G401.6 (cell line): ENCODE measurements around the gene SMPD2.

Source experiments
- FAIRE-seq: peaks from 2 replicates; lab custom pipeline; 2012; peaks lifted over from hg19 to GRCh38; lab: Jason Lieb, UNC

SMPD2 gene

GRCh38 chr6:109440331-109441068 is at the start of gene SMPD2, which contains the start of gene PPIL6:
Gene SMPD2, plus strand, starts transcription at chr6:109440724. Its CDS starts 398 bp downstream, at chr6:109441122.
Gene PPIL6, minus strand, starts transcription at chr6:109440628. Its CDS starts 38 bp downstream, at chr6:109440590.
- no peak for FAIRE-seq

GRCh38 chr6:109393157-109393885 is 47.2 kb upstream of the SMPD2 start:
- FAIRE-seq = no peak

- FAIRE-seq = no peak
These were observed 46.6 kb upstream of the SMPD2 start for GRCh38 chr6:109393886-109394281.

GRCh38 chr6:109396046-109396718 is 44.3 kb upstream of the SMPD2 start:
- FAIRE-seq = no peak

GRCh38 chr6:109397020-109397419 is 43.5 kb upstream of the SMPD2 start:
- no peak for FAIRE-seq

- no peak for FAIRE-seq
These were observed 34.3 kb upstream of the SMPD2 start for GRCh38 chr6:109406196-109406595.

GRCh38 chr6:109411034-109411433 is 29.5 kb upstream of the SMPD2 start:
- no peak for FAIRE-seq

GRCh38 chr6:109417646-109418045 is 22.9 kb upstream of the SMPD2 start:
- FAIRE-seq = no peak

GRCh38 chr6:109420751-109421150 is 19.8 kb upstream of the SMPD2 start:
- FAIRE-seq = no peak

GRCh38 chr6:109421184-109421583 is 19.3 kb upstream of the SMPD2 start:
- no peak for FAIRE-seq

GRCh38 chr6:109424946-109425345 is 15.6 kb upstream of the SMPD2 start:
- FAIRE-seq = no peak

- no peak for FAIRE-seq
These were observed 11.5 kb upstream of the SMPD2 start for GRCh38 chr6:109428889-109429477.

- FAIRE-seq = no peak
These were observed 11.0 kb upstream of the SMPD2 start for GRCh38 chr6:109429496-109429895.

GRCh38 chr6:109434456-109434855 is 6.1 kb upstream of the SMPD2 start:
- no peak for FAIRE-seq

- no peak for FAIRE-seq
These were observed 4.5 kb upstream of the SMPD2 start for GRCh38 chr6:109436041-109436440.

GRCh38 chr6:109441069-109441816 is 719 bp downstream of the SMPD2 start:
- FAIRE-seq = no peak

- FAIRE-seq = no peak
These were observed 1.9 kb downstream of the SMPD2 start for GRCh38 chr6:109442393-109442924.

GRCh38 chr6:109443425-109443950 is 3.0 kb downstream of the SMPD2 start:
- no peak for FAIRE-seq

GRCh38 chr6:109445382-109445781 is 4.9 kb downstream of the SMPD2 start:
- FAIRE-seq = no peak

- FAIRE-seq = no peak
These were observed 5.5 kb downstream of the SMPD2 start for GRCh38 chr6:109446072-109446471.

- FAIRE-seq = no peak
These were observed 6.0 kb downstream of the SMPD2 start for GRCh38 chr6:109446541-109446940.
